Aorta (tissue), 5 donors: ENCODE results near the gene TTC9B. TPM values are rescaled to one million over a fixed set of nuclear protein-coding genes. Genes with fewer than 3 reads are reported as not detected.

Source experiments
- ATAC-seq: fragments of 200-7000 bp; cut with Tn5 transposase; one replicate; pipeline ENCODE4 v1.9.1; 2022; ENCODE audit warnings: moderate library complexity; ENCODE audit not compliant: low FRiP score
- DNase-seq, 2 donors: peaks; one replicate each; pipeline ENCODE4 v3.0.0-alpha.2; 2020
- H3K27ac ChIP-seq, 2 donors: one replicate each; pipeline ENCODE4 v1.5.1; 2013; ENCODE audit warnings: low read length in 2 of 2, mild to moderate bottlenecking in 2 of 2, moderate library complexity in 2 of 2, control low read depth in 1 of 2, inconsistent platforms in 1 of 2, low read depth in 1 of 2
- H3K27me3 ChIP-seq, 2 donors: one replicate each; pipeline ENCODE4 v1.6.1; 2013; ENCODE audit warnings: control low read depth in 1 of 2, low read length in 1 of 2, mild to moderate bottlenecking in 1 of 2, moderate library complexity in 1 of 2; ENCODE audit not compliant: insufficient read depth in 2 of 2, control insufficient read depth in 1 of 2
- H3K36me3 ChIP-seq, 2 donors: one replicate each; pipeline ENCODE4 v1.6.1; 2013; ENCODE audit warnings: control low read depth in 1 of 2, low read length in 1 of 2, mild to moderate bottlenecking in 1 of 2; ENCODE audit not compliant: insufficient read depth in 2 of 2, control insufficient read depth in 1 of 2
- H3K4me1 ChIP-seq, 2 donors: one replicate each; pipeline ENCODE4 v1.6.1; 2013; ENCODE audit warnings: low read length in 2 of 2, control low read depth in 1 of 2, mild to moderate bottlenecking in 1 of 2, moderate library complexity in 1 of 2; ENCODE audit not compliant: insufficient read depth in 2 of 2, control insufficient read depth in 1 of 2
- H3K4me3 ChIP-seq, 2 donors: one replicate each; pipeline ENCODE4 v1.5.1; 2013; ENCODE audit warnings: low read length in 2 of 2, control low read depth in 1 of 2, mild to moderate bottlenecking in 1 of 2
- H3K9me3 ChIP-seq: one replicate; pipeline ENCODE4 v1.6.1; 2013; ENCODE audit warnings: mild to moderate bottlenecking, low read length; ENCODE audit not compliant: control insufficient read depth
- WGBS, 2 donors: extraction: QIAGEN DNeasy Blood & Tissue Kit; methylation state at CpG; one replicate each; pipeline ENCODE4 v1.1.7; 2013; 5-methylcytosine and 5-hydroxymethylcytosine counted together
- intact Hi-C, 2 donors: fragments of 100-400 bp; cut with DNase I; formaldehyde crosslinking; loops; one replicate each; pipeline versions ENCODE4 v1.14.2 to v1.15.0; 2022
- polyA plus RNA-seq, 2 donors: library from polyadenylated mRNA; stranded (reverse); fragments of 200-250 nt; gene quantifications; one replicate each; pipeline ENCODE4 v1.2.3, GENCODE V29; 2013
- total RNA-seq, 2 donors: library from RNA; stranded (reverse); fragmentation: NEBNext Ultra II Directional; extraction: Animal tissue kit (Norgen Biotek cat#: 25700); gene quantifications; one replicate each; pipeline ENCODE4 v1.2.1, GENCODE V29; 2021
- donor health status: healthy with polysubstance abuse.
- donor health status: Bipolar disorder and iron deficiency.
- donor health status: DM: no; HTN: no; CAD: no.
- donor health status: DM: no; HTN: no; CAD: no.
- donor health status: DM: yes; HTN: yes; CAD: no.

TTC9B gene
- total and polyA plus RNA-seq, 4 donors, result 0.26 TPM; not detected in 3

DNA sequence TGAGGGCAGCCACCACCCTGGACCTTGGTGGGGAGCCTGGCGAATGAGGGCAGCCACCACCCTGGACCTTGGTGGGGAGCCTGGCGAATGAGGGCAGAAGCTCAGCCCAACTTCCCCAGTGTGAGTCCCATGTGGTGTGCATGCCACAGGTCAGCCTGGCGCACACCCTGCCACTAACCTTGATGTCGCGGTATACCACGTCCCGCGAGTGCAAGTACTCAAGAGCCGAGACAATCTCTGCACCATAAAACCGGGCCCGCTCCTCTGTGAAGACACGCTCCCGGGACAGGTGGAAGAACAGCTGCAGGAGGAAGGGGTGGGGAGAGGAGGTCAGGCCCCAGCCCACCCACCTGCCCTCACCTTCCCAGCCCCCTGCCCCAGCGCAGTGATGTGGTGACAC, 19.6 kb upstream of the TTC9B start:
- H3K27me3 ChIP-seq, result no peaks in the 10 kb centered on the region
- intact Hi-C loops, result no loop called here
- no peak overlapping the region for H3K27ac ChIP-seq
- ATAC-seq (no peak), DNase-seq (no peak)
- peaks cover 0 to 2% of the 10 kb centered on the region in 2 donors for H3K36me3 ChIP-seq
- H3K4me3 ChIP-seq, result no peak overlapping the region
- WGBS, 2 donors, result 91 to 93% methylated on average over 14 of the region's 14 CpGs
- H3K9me3 ChIP-seq, result no peaks in the 10 kb centered on the region
- H3K4me1 ChIP-seq, result no peaks in the 10 kb centered on the region

DNA sequence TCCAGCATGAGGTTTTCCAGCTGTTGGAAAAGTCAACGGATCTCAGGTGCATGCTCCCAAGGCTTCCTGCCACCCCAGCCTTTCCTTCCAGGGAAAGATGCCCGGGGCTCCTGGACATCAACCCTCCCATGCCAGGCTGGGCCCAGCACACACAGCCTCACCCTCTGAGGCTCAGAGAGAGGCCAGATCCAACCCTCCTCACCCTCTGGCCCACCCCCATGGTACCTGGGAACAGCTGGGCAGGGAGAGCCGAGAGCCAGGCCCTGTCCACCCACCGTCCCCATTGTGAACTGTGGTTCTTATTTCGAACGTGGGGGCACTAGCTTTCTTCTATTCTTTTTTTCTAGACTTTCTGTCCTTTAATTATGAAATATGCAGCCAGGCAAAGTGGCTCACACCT, 18.2 kb upstream of the TTC9B start:
- no peaks in the 10 kb centered on the region for H3K9me3 ChIP-seq
- H3K4me3 ChIP-seq, result no peak overlapping the region
- DNase-seq (no peak), ATAC-seq (no peak)
- no peaks in the 10 kb centered on the region for H3K27me3 ChIP-seq
- H3K4me1 ChIP-seq, result no peaks in the 10 kb centered on the region
- WGBS, 2 donors, result 88 to 91% methylated on average over 6 of the region's 6 CpGs
- peaks cover 0 to 2% of the 10 kb centered on the region in 2 donors for H3K36me3 ChIP-seq
- intact Hi-C loops, result no loop called here
- no peak overlapping the region for H3K27ac ChIP-seq

DNA sequence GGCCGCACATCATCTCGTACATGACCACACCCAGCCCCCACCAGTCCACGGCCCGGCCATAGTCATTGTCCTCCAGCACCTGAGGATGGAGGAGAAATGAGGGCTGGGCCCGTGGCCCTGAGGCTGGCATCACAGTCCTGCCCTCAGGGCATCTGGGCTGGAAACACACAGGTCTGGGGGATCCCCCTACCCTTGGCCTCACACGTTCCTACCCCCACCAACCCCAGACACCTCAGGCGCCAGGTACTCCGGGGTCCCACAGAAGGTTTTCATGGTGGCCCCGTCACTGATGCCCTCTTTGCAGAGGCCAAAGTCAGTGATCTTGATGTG, 17.8 kb upstream of the TTC9B start:
- WGBS, 2 donors, result 91% methylated on average over 8 to 9 of the region's 9 CpGs
- peaks cover 0 to 2% of the 10 kb centered on the region in 2 donors for H3K36me3 ChIP-seq
- H3K27ac ChIP-seq, result no peak overlapping the region
- intact Hi-C loops, result no loop called here
- DNase-seq (no peak), ATAC-seq (no peak)
- H3K4me3 ChIP-seq, result no peak overlapping the region
- H3K9me3 ChIP-seq, result no peaks in the 10 kb centered on the region
- no peaks in the 10 kb centered on the region for H3K4me1 ChIP-seq
- no peaks in the 10 kb centered on the region for H3K27me3 ChIP-seq

DNA sequence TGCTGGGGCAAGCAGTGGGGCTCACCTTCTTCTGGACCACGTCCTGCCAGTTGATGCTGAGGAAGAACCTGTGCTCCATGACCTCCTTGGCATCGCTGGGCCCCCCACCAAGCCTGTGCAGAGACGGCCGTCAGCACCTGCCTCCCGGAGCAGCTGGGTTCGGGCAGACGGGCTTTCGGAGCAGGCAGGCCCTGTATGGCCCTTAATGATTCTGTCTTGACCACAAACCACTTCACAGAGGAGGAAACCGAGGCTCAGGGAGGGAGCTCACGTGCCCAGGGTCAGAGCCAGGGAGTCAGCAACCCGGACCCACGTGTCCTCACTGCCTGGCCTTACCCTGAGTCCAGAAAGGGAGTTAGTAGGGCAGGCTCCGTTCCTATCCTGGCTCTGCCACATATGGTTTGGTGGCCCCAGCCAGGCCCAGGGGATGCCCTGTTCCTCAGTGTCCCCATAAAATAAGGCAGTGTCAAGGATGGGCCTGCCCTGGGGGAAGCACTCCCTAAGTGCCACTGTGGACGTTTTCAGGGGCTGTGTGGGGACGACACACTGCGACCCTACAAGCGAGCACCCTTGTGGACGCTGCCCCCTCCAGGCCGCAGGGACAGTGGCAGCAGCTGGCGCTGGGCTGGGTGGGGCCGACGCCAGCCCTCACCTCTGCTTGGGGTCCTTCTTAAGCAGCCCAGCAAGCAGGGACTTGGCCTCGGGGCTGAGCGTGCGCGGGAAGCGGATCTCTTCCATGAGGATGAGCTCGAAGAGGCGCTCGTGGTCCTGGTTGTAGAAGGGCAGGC, 17.2 kb upstream of the TTC9B start:
- intact Hi-C loops, result no loop called here
- no peak for DNase-seq
- peaks cover 0 to 2% of the 10 kb centered on the region in 2 donors for H3K36me3 ChIP-seq
- H3K4me1 ChIP-seq, result no peaks in the 10 kb centered on the region
- no peaks in the 10 kb centered on the region for H3K9me3 ChIP-seq
- no peak overlapping the region for H3K27ac ChIP-seq
- no peaks in the 10 kb centered on the region for H3K27me3 ChIP-seq
- H3K4me3 ChIP-seq, result no peak overlapping the region
- ATAC-seq, result no peak
- WGBS, 2 donors, result 85 to 86% methylated on average over 29 to 30 of the region's 30 CpGs

DNA sequence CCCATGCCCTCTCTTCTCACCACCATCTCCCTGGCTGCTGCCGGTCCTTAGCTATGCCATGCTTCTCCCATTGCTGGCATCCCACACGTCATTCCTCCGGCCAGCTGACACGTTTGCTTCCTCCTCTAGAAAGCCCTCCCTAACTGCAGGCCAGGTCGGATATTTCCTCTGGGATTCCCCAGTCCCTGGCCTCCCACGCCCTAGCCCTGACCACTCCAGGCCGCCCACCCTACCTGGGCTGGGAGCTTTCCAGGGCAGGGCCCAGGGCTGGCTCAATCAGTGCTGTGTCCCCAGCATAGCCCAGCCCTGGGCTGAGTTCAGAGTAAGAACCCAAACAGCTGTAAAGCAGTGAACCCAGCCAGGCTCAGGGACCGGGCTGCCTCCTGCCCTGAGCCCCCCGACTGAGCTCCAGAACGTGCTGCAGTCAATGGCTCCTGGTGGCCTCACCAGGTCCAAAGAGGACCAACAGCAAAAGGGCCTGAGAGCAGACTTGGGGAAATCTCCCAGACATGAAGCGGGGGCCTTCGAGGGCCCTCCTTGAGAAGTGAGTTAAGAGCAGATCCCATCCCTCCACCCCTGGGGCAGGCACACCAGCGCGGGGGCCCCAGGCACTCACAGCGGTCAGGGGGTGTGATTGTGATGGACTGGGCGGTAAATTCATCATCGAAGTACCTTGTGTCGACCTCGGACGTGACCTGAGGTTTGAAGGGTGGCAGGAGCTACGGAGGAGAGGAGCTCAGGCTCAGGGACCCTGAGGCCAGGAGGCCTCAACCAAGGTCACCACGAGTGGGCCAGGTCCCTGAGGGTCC, 16.4 kb upstream of the TTC9B start:
- 87% methylated on average over 22 of the region's 22 CpGs for WGBS, 2 donors
- no peaks in the 10 kb centered on the region for H3K9me3 ChIP-seq
- H3K27me3 ChIP-seq, result no peaks in the 10 kb centered on the region
- intact Hi-C loops, result no loop called here
- H3K4me3 ChIP-seq, result no peak overlapping the region
- DNase-seq, result no peak
- no peaks in the 10 kb centered on the region for H3K4me1 ChIP-seq
- H3K36me3 ChIP-seq, result peaks cover 0 to 2% of the 10 kb centered on the region in 2 donors
- no peak overlapping the region for H3K27ac ChIP-seq
- ATAC-seq, result no peak

DNA sequence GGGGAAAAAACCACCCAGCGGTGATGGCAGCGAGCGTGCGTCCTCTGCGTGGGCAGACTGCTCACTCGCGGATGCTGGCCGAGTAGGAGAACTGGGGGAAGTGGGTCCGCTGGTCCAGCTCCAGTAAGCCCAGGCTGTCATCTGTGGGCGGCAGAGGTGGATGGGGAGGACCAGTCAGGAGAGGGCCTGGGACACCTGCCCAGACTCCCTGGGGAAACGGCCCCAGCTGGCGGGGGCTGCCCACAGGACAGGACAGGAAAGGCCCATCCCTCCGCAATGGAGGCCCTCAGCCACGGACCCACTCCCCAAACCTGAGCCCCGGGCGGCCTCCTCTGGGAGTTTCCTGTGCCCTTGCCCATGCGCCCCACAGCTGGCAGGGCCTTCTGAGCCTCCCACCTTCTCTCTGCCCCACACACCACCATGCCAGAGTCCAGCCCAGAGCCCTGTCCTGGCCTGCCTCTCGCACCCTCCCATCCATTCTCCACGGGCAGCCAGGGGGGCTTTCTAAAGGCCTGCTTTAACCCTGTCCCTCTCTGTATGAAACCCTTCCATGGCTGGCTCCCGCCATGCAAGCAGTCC, 15.7 kb upstream of the TTC9B start:
- no peaks in the 10 kb centered on the region for H3K4me1 ChIP-seq
- H3K9me3 ChIP-seq, result no peaks in the 10 kb centered on the region
- no peak overlapping the region for H3K27ac ChIP-seq
- DNase-seq (no peak), ATAC-seq (no peak)
- H3K36me3 ChIP-seq, result peaks cover 0 to 2% of the 10 kb centered on the region in 2 donors
- H3K27me3 ChIP-seq, result no peaks in the 10 kb centered on the region
- intact Hi-C loops, result no loop called here
- no peak overlapping the region for H3K4me3 ChIP-seq
- WGBS, 2 donors, result 88 to 92% methylated on average over 18 to 20 of the region's 20 CpGs

DNA sequence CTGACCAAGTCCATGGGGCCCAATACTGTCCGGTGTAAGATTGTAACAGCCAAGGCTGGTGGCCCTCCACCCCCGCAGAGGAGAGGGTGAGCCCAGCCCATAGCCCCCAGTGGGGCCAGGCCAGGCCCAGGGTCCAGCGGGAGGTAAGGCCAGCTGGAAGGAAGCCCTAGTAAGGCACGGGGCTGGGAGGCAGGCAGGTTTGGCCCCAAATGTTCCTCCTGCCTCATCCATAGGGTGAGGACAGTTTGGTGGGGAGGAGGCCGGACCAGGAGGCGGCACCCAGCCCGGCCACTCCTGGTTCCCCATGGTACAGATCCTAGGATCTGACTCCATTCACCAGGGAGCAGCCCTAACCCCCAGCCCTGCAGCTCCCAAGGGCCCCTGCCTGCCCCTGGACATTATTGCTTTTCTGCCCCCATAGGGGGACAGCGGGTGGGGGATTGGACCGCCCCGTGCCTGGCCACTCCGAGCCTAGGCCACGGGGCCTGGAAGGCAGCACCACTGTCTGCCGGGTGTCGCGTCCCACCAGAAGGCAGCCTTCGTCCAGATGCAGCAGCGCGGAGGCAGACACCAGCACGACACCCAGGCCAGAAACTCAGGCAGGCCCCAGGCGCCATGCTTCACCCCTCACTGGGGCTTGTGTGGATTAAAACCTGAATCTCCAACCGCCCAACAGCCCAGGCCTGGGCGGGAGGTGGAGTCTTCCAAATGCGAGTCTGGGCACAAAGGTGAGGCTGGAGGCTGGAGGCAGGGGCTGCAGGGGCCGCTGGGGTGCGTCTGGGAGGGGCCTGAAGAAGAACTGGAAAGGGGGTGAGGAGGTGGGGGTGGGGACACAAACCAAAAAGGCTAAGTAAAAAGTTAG, 15.0 kb upstream of the TTC9B start:
- H3K4me1 ChIP-seq, result no peaks in the 10 kb centered on the region
- no peak overlapping the region for H3K27ac ChIP-seq
- peaks cover 0 to 2% of the 10 kb centered on the region in 2 donors for H3K36me3 ChIP-seq
- DNase-seq (no peak), ATAC-seq (no peak)
- H3K9me3 ChIP-seq, result no peaks in the 10 kb centered on the region
- H3K4me3 ChIP-seq, result no peak overlapping the region
- 91% methylated on average over 25 of the region's 25 CpGs for WGBS, 2 donors
- no peaks in the 10 kb centered on the region for H3K27me3 ChIP-seq
- intact Hi-C loops, result no loop called here

DNA sequence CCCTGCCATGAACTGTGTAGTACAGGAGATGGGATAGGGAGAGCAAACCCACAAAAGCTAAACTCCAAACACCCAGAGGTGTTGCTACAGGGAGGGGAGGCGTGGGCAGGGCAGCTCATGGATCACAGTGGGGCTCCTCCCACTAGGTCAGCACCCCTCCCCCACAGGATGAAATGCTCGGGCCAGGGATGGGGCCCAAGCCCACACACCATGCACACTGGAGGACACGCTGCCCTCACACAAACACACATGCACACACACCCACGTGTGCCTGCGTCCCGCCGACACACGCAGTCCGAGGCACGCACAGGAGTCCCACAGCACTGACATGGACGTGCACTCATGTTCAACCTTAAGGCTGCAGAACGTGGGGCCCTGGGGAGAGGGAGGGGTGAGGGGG, 14.3 kb upstream of the TTC9B start:
- intact Hi-C loops, result no loop called here
- no peaks in the 10 kb centered on the region for H3K27me3 ChIP-seq
- H3K9me3 ChIP-seq, result no peaks in the 10 kb centered on the region
- ATAC-seq (peak; percentile 34), DNase-seq (no peak)
- H3K27ac ChIP-seq, result no peak overlapping the region
- H3K4me1 ChIP-seq, result no peaks in the 10 kb centered on the region
- no peak overlapping the region for H3K4me3 ChIP-seq
- H3K36me3 ChIP-seq, result peaks cover 0 to 2% of the 10 kb centered on the region in 2 donors
- 72 to 78% methylated on average over 12 of the region's 12 CpGs for WGBS, 2 donors
